Inflammatory macrophage treated with lipopolysaccharide for 4 hours (primary cell): ENCODE data around the gene SLIT3.
"Not testable (repeated sequence)": the region's sequence is repeated elsewhere in the genome, so short reads cannot be mapped to it uniquely, and the experiment has no call there.

ENCODE experiments used
- DNase-seq: peaks from one replicate; pipeline ENCODE4 v3.0.0-alpha.2; 2020

Gene SLIT3

GRCh38 chr5:168653626-168654025, 647.3 kb downstream of the SLIT3 start:
- no peak for DNase-seq

- peak; percentile 82 for DNase-seq
These were observed 649.3 kb downstream of the SLIT3 start for GRCh38 chr5:168651648-168652047.

GRCh38 chr5:168649306-168649705, 651.6 kb downstream of the SLIT3 start:
- DNase-seq, result no peak

GRCh38 chr5:168648576-168648975, 652.4 kb downstream of the SLIT3 start:
- no peak for DNase-seq

- no peak for DNase-seq
These were observed 652.9 kb downstream of the SLIT3 start for GRCh38 chr5:168648016-168648415.

GRCh38 chr5:168647083-168647482, 653.9 kb downstream of the SLIT3 start:
- DNase-seq, result peak; percentile 8

GRCh38 chr5:168646335-168646734, 654.6 kb downstream of the SLIT3 start:
- DNase-seq, result no peak

- DNase-seq, result no peak
These were observed 655.7 kb downstream of the SLIT3 start for GRCh38 chr5:168645195-168645594.

- DNase-seq, result no peak
These were observed 658.9 kb downstream of the SLIT3 start for GRCh38 chr5:168642019-168642418.

GRCh38 chr5:168638846-168639245, 662.1 kb downstream of the SLIT3 start:
- not testable (repeated sequence) for DNase-seq

GRCh38 chr5:168637793-168638192, 663.1 kb downstream of the SLIT3 start:
- DNase-seq, result no peak

GRCh38 chr5:168637281-168637680, 663.7 kb downstream of the SLIT3 start:
- DNase-seq, result no peak

- not testable (repeated sequence) for DNase-seq
These were observed 670.0 kb downstream of the SLIT3 start for GRCh38 chr5:168630958-168631357.

- DNase-seq, result no peak
These were observed 676.0 kb downstream of the SLIT3 start for GRCh38 chr5:168624850-168625364.

- DNase-seq, result no peak
These were observed 680.1 kb downstream of the SLIT3 start for GRCh38 chr5:168620807-168621206.

GRCh38 chr5:168614661-168615060, 686.3 kb downstream of the SLIT3 start:
- no peak for DNase-seq

- DNase-seq, result no peak
These were observed 686.9 kb downstream of the SLIT3 start for GRCh38 chr5:168613996-168614395.

GRCh38 chr5:168613396-168613795, 687.5 kb downstream of the SLIT3 start:
- no peak for DNase-seq

GRCh38 chr5:168612996-168613395, 687.9 kb downstream of the SLIT3 start:
- peak; percentile 24 for DNase-seq

GRCh38 chr5:168612123-168612522, 688.8 kb downstream of the SLIT3 start:
- DNase-seq, result no peak
